AG09319 (cell line): ENCODE data around the gene SFTPA1.
"Not testable (repeated sequence)": the region's sequence is repeated elsewhere in the genome, so short reads cannot be mapped to it uniquely, and the experiment has no call there.

Source experiments
- DNase-seq: peaks from one replicate; pipeline ENCODE4 v3.0.0-alpha.2; 2010; ENCODE audit warnings: low read depth; ENCODE audit errors: extremely low read depth
- CTCF ChIP-seq: IDR thresholded peaks from 2 replicates; pipeline ENCODE4 v1.5.1; 2011; ENCODE audit warnings: low read depth, mild to moderate bottlenecking, inconsistent platforms, low read length, moderate library complexity

Gene SFTPA1

DNA sequence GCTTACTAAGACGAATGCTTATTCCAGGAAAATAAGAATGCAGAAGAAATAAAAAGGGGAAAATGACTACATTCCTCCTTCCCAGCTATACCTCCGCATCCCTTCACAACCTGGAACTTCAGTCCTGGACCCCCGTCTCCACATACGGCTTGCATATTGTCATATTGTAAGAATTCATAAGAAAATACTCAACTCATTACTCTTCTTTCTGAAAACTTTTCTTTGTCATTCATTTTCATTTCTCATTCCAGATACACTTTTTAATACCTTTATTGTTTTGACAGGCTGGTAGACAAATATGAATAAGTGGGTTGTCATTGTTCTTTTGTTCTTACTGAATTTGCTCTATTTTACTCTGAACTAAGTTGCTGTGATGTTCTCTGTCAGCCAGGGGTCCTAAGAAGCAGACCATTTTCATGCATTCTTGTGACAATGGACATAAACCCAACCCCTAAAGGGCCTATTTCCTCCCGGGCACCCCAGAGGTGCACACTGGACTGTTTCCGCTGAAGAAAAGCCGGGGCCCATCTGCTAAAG lies 27.2 kb upstream of the SFTPA1 start:
- no peak for DNase-seq
- TF ChIP-seq CTCF: no peak

GRCh38 chr10:79585870-79586527 lies 24.7 kb upstream of the SFTPA1 start:
- DNase-seq: no peak
- no peak for TF ChIP-seq CTCF

DNA sequence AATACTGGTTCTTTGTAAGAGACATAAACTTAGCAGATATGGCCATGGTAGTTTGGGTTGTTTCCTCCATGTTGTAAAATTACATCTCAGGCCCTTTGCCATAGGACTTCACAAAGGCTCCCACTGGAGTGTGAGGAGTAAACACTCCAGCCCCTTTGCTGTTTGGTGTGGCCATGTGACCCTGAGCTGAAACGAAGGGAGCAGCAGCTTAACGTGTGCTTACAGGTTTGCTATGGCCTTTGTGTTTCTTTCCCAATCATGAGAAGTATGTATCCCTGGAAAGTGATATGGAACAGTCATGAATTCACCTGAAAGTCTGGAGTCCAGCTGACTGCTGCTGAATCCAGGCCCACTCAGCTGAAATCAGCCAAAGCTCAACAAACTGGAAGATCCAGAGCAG lies 23.8 kb upstream of the SFTPA1 start:
- DNase-seq: no peak
- TF ChIP-seq CTCF: no peak

DNA sequence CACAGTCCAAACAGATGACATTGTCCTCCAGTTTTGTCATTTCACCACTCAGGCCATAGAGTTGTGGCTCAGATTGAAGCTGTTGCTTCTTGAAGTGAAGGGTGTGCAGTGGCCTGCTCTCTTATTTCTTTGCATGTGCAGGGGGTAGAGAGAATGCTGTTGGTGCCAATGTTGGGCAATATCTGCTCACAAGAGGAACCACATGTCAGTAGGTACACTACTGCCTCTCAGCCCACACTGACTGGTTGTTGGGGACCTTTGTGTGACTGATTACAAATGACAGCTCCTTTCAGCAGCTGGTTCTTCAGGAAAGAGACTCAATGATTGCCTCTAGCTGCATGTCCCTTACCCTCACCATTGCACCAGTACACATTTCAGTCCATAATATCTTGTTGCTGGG lies 21.9 kb upstream of the SFTPA1 start:
- DNase-seq: no peak
- TF ChIP-seq CTCF: no peak

GRCh38 chr10:79593377-79593776 lies 17.4 kb upstream of the SFTPA1 start:
- no peak for DNase-seq

GRCh38 chr10:79594565-79594964 lies 16.2 kb upstream of the SFTPA1 start:
- DNase-seq: not testable (repeated sequence)

More at GRCh38 chr10:79593377-79593776, 17.4 kb upstream of the SFTPA1 start:
- TF ChIP-seq CTCF: no peak

DNA sequence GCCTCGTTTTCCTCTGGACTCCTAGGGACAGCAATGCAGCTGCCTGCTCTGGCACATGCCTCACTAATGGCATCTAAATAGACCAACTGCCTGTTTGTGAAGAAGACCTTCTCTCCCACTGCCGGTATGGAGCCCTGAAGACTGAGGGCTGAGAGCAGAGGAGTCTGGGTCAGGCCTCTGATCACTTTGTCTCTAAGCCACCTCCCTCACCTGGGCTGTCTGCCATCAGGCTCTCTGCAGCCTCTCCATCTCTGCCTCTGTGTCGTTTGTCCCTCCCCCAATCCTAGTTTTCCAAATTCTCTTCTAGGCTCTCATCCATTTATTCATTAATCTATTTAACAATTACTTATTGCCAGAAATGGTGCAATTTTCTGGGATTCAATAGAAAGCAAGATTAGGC lies 15.2 kb upstream of the SFTPA1 start:
- no peak for DNase-seq

GRCh38 chr10:79599644-79600043 lies 11.1 kb upstream of the SFTPA1 start:
- not testable (repeated sequence) for DNase-seq

More for the DNA sequence above, 15.2 kb upstream of the SFTPA1 start:
- TF ChIP-seq CTCF: no peak
